HEK293T (cell line): ENCODE data around the gene GRHL1.
A peak's percentile ranks its signal among the peaks of the same experiment; 100 is the strongest.

Experiments
- CTCF ChIA-PET: fragments of 350-600 bp; formaldehyde crosslinking; extraction: SDS; loops from one replicate; lab custom pipeline; 2021; ENCODE audit warnings: antibody characterized with exemption, inconsistent platforms; lab: Yijun Ruan, JAX
- POLR2A ChIA-PET: fragments of 350-600 bp; formaldehyde crosslinking; extraction: SDS; loops from one replicate; lab custom pipeline; 2020; ENCODE audit warnings: antibody characterized with exemption, inconsistent platforms; lab: Yijun Ruan, JAX
- DNase-seq: peaks from one replicate; pipeline ENCODE4 v3.0.0; 2012; ENCODE audit warnings: mixed read lengths; ENCODE audit errors: extremely low spot score
- ARNT ChIP-seq: fragments of 450-650 bp; IDR thresholded peaks from 2 replicates; pipeline ENCODE4 v1.6.1; 2017; ENCODE audit warnings: mild to moderate bottlenecking
- BHLHE40 ChIP-seq: fragments of 450-650 bp; IDR thresholded peaks from 2 replicates; pipeline ENCODE4 v1.6.1; 2016; ENCODE audit warnings: mild to moderate bottlenecking, moderate library complexity, borderline replicate concordance
- CTBP1 ChIP-seq: fragments of 450-650 bp; IDR thresholded peaks from 2 replicates; pipeline ENCODE4 v1.6.1; 2016; ENCODE audit warnings: borderline replicate concordance
- ELF4 ChIP-seq: fragments of 450-650 bp; IDR thresholded peaks from 2 replicates; pipeline ENCODE4 v1.6.1; 2017; ENCODE audit warnings: antibody characterized with exemption
- FOXA1 ChIP-seq: fragments of 450-650 bp; IDR thresholded peaks from 2 replicates; pipeline ENCODE4 v1.6.1; 2016; ENCODE audit warnings: mild to moderate bottlenecking
- FOXK2 ChIP-seq: fragments of 450-650 bp; IDR thresholded peaks from 2 replicates; pipeline ENCODE4 v1.6.1; 2016; ENCODE audit warnings: mild to moderate bottlenecking
- FOXM1 ChIP-seq: fragments of 450-650 bp; IDR thresholded peaks from 2 replicates; pipeline ENCODE4 v1.6.1; 2017; ENCODE audit warnings: mild to moderate bottlenecking, borderline replicate concordance
- HDGF ChIP-seq: fragments of 450-650 bp; IDR thresholded peaks from 2 replicates; pipeline ENCODE4 v1.6.1; 2017; ENCODE audit warnings: antibody characterized with exemption, borderline replicate concordance
- L3MBTL2 ChIP-seq: fragments of 450-650 bp; conservative IDR thresholded peaks from 2 replicates; pipeline ENCODE4 v1.6.1; 2016; ENCODE audit warnings: mild to moderate bottlenecking
- LEF1 ChIP-seq: fragments of 450-650 bp; IDR thresholded peaks from 2 replicates; pipeline ENCODE4 v1.6.1; 2017; ENCODE audit warnings: mild to moderate bottlenecking, borderline replicate concordance
- NFRKB ChIP-seq: fragments of 450-650 bp; IDR thresholded peaks from 2 replicates; pipeline ENCODE4 v1.6.1; 2016; ENCODE audit warnings: mild to moderate bottlenecking, moderate library complexity
- SP1 ChIP-seq: fragments of 450-650 bp; IDR thresholded peaks from 2 replicates; pipeline ENCODE4 v1.6.1; 2017
- SUZ12 ChIP-seq: fragments of 450-650 bp; IDR thresholded peaks from 2 replicates; pipeline ENCODE4 v1.6.1; 2016; ENCODE audit warnings: mild to moderate bottlenecking
- TARDBP ChIP-seq: fragments of 450-650 bp; IDR thresholded peaks from 2 replicates; pipeline ENCODE4 v1.6.1; 2016
- ZNF384 ChIP-seq: fragments of 450-650 bp; IDR thresholded peaks from 2 replicates; pipeline ENCODE4 v1.6.1; 2016
- TF ChIP-seq, protein P1 (sequence below): fragments of 450-650 bp; IDR thresholded peaks from 2 replicates; pipeline ENCODE4 v1.6.1; 2016

The GRHL1 gene

GRCh38 chr2:9949992-9950520 is 1.4 kb upstream of the GRHL1 start:
- POLR2A ChIA-PET: no interaction called here
- CTCF ChIA-PET: no interaction called here
- TF ChIP-seq LEF1 (no peak), CTBP1 (no peak), BHLHE40 (no peak), ARNT (no peak), FOXK2 (no peak), TARDBP (no peak), ELF4 (no peak), FOXM1 (no peak), SP1 (no peak), ZNF384 (no peak), FOXA1 (no peak), NFRKB (no peak), HDGF (no peak), SUZ12 (no peak), L3MBTL2 (no peak)
- TF ChIP-seq, protein P1, sequence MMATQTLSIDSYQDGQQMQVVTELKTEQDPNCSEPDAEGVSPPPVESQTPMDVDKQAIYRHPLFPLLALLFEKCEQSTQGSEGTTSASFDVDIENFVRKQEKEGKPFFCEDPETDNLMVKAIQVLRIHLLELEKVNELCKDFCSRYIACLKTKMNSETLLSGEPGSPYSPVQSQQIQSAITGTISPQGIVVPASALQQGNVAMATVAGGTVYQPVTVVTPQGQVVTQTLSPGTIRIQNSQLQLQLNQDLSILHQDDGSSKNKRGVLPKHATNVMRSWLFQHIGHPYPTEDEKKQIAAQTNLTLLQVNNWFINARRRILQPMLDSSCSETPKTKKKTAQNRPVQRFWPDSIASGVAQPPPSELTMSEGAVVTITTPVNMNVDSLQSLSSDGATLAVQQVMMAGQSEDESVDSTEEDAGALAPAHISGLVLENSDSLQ: no peak
- DNase-seq: no peak

DNA sequence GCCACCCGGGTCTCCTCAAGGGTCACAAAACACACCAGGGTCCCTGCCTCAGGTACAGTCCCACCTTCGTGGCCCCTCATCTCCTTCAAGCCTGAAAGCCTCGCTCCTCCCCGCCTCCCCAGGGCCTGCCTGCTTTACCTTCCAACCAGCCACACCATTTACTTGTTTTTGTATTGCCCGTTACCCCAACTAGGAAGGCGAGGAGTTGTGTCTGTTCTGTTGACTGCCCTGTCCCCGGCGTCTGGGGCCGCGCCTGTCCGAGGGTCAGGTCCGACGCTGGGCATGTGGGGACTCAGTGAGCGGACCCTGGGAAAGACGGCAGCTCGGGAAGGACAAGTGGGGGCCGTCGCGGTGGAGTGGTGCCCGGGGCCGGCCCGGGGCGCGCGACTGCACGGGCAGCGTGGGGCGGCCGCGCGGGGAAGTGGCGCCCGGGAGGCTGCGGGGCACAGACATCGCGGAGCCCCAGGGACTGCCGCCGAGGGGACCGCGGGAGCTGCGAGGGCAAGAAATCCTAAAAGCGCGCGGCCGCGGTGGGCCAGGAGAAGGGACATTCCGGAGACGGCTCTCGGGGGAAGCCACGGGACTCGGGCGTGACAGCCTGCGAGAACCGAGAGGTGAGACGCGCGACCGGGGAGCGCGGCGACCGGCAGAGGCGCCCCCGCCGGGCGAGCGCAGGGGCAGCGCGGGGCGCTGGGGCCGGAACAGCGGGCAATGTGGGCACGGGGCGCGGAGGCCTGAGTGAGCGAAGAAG is 797 bp upstream of the GRHL1 start:
- no peak for DNase-seq
- POLR2A ChIA-PET: no interaction called here
- CTCF ChIA-PET: no interaction called here
- no peak for TF ChIP-seq CTBP1
- TF ChIP-seq FOXM1: no peak
- TF ChIP-seq L3MBTL2: no peak
- no peak for TF ChIP-seq SUZ12
- no peak for TF ChIP-seq ARNT
- TF ChIP-seq HDGF: no peak
- no peak for TF ChIP-seq TARDBP
- no peak for TF ChIP-seq NFRKB
- TF ChIP-seq BHLHE40: no peak
- TF ChIP-seq, protein P1: no peak
- TF ChIP-seq FOXK2: no peak
- TF ChIP-seq LEF1: no peak
- TF ChIP-seq ZNF384: no peak
- TF ChIP-seq SP1: no peak

DNA sequence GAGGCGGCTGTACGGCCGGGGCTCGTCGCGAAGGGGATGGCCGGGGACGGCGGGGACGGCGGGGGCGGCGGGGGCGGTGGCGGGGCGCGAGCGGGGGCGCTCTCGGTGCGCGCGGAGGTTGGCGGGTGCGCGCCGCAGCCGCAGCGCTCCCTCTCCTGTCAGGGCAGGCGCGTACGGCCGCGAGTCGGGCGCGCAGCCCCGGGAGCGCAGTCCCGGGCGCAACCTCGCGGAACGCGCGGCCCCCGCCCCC is 296 bp upstream of the GRHL1 start:
- TF ChIP-seq LEF1 (no peak), BHLHE40 (no peak), HDGF (no peak), ARNT (no peak), SUZ12 (no peak), ELF4 (no peak), NFRKB (no peak)
- CTCF ChIA-PET: no interaction called here
- no peak for DNase-seq

GRCh38 chr2:9952286-9952737 is 819 bp downstream of the GRHL1 start:
- CTCF ChIA-PET: no interaction called here
- TF ChIP-seq LEF1: no peak
- TF ChIP-seq BHLHE40: no peak
- TF ChIP-seq NFRKB: no peak
- TF ChIP-seq L3MBTL2: no peak
- TF ChIP-seq ELF4: no peak
- no peak for TF ChIP-seq ZNF384
- TF ChIP-seq CTBP1: no peak
- TF ChIP-seq FOXA1: no peak
- no peak for TF ChIP-seq SUZ12
- TF ChIP-seq, protein P1: no peak
- no peak for TF ChIP-seq SP1
- no peak for TF ChIP-seq FOXK2
- TF ChIP-seq ARNT: no peak
- no peak for TF ChIP-seq TARDBP
- no peak for TF ChIP-seq FOXM1
- no peak for DNase-seq
- POLR2A ChIA-PET: no interaction called here

More for the DNA sequence above, 296 bp upstream of the GRHL1 start:
- POLR2A ChIA-PET: no interaction called here

GRCh38 chr2:9952856-9953503 is 1.5 kb downstream of the GRHL1 start:
- ChIA-PET POLR2A (no interaction called here), CTCF (no interaction called here)
- DNase-seq: no peak
- no peak for TF ChIP-seq ELF4
- TF ChIP-seq, protein P1: peak; percentile 50
- TF ChIP-seq HDGF: no peak
- no peak for TF ChIP-seq TARDBP
- TF ChIP-seq CTBP1: no peak
- TF ChIP-seq SP1: no peak
- no peak for TF ChIP-seq ARNT
- no peak for TF ChIP-seq FOXA1
